ENCODE measurements around the gene GALNT14. TPM values are rescaled to one million over a fixed set of nuclear protein-coding genes. Genes with fewer than 3 reads are reported as not detected.

The GALNT14 gene
- total and polyA plus RNA-seq, 2 donors (not counting 1 experiment from before 2014, with no cell fraction given): 3.1 to 6.2 TPM

DNA sequence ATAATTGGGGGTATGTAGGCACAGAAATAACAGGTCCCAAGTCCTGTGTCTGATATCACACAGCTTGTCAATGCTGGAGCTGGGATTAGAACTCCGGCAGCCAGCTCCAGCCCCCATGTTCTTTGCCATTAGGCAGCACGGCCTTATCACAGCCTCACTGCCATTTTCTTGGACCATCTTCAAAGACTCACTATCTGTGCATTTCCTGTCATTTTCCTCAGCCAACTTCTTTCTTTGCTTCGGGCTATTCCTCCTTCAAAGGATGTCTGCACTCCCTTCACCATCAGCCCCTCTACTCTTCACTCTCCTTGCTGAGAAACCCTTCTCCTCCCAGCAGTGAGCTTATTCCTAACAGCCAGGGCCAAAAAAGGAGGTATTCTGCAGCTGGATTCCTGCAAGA lies 139.6 kb downstream of the GALNT14 start:
- H3K4me3 Mint-ChIP-seq: no peak overlapping the region
- no peaks in the 10 kb centered on the region for H3K9me3 ChIP-seq (ENCODE audit: control extremely low read depth in 1 of 3, control insufficient read depth in 2 of 3, insufficient read depth in 1 of 3, low read length in 2 of 3)
- DNase-seq (no peak), ATAC-seq (ENCODE audit: low read depth) (no peak)
- no peaks in the 10 kb centered on the region for H3K27me3 Mint-ChIP-seq
- H3K4me2 ChIP-seq (replicated peaks; ENCODE audit: low read depth, low read length, poor library complexity, severe bottlenecking): no peak overlapping the region
- no peak overlapping the region for H3K4me3 ChIP-seq (ENCODE audit: control extremely low read depth in 1 of 5, extremely low read depth in 1 of 5, insufficient read depth in 1 of 5, low read depth in 2 of 5, low read length in 4 of 5)
- no peaks in the 10 kb centered on the region for H3K36me3 ChIP-seq (replicated peaks in 1 of 2; ENCODE audit: control extremely low read depth in 1 of 2, control insufficient read depth in 1 of 2, extremely low read depth in 1 of 2, insufficient read depth in 2 of 2, low read length in 1 of 2)
- H3K4me1 ChIP-seq (ENCODE audit: control insufficient read depth in 2 of 2, insufficient read depth in 2 of 2, low read length in 2 of 2): no peaks in the 10 kb centered on the region
- H2AFZ ChIP-seq (ENCODE audit: insufficient read depth, low read depth, low read length, poor library complexity, severe bottlenecking): no peak overlapping the region
- intact Hi-C loops (cut with micrococcal nuclease): no loop called here
- no peaks in the 10 kb centered on the region for H3K4me1 Mint-ChIP-seq
- CTCF ChIA-PET: interaction anchor here (0.8 to 1.5 kb wide), 3 partner anchors 12 to 281 kb away, joined by 3 to 4 read pairs (median 3); no protein-coding TSS in a partner anchor
- H3K27me3 ChIP-seq (replicated peaks in 1 of 4; ENCODE audit: control extremely low read depth in 1 of 4, control insufficient read depth in 3 of 4, insufficient read depth in 4 of 4, low read length in 3 of 4): no peaks in the 10 kb centered on the region
- no peak overlapping the region for H3K27ac ChIP-seq (ENCODE audit: low read length in 2 of 2)
- no peaks in the 10 kb centered on the region for H4K20me1 ChIP-seq (ENCODE audit: control insufficient read depth, insufficient read depth, low read length, poor library complexity, severe bottlenecking)
- no peaks in the 10 kb centered on the region for H3K9me3 Mint-ChIP-seq (ENCODE audit: insufficient read depth)
- POLR2A ChIA-PET: no interaction called here
- 89% methylated on average over 2 of the region's 3 CpGs for WGBS (ENCODE audit: insufficient coverage)
- TF ChIP-seq, protein P1, sequence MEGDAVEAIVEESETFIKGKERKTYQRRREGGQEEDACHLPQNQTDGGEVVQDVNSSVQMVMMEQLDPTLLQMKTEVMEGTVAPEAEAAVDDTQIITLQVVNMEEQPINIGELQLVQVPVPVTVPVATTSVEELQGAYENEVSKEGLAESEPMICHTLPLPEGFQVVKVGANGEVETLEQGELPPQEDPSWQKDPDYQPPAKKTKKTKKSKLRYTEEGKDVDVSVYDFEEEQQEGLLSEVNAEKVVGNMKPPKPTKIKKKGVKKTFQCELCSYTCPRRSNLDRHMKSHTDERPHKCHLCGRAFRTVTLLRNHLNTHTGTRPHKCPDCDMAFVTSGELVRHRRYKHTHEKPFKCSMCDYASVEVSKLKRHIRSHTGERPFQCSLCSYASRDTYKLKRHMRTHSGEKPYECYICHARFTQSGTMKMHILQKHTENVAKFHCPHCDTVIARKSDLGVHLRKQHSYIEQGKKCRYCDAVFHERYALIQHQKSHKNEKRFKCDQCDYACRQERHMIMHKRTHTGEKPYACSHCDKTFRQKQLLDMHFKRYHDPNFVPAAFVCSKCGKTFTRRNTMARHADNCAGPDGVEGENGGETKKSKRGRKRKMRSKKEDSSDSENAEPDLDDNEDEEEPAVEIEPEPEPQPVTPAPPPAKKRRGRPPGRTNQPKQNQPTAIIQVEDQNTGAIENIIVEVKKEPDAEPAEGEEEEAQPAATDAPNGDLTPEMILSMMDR (IDR thresholded peaks at IDR 0.05): no peak
- no peak for TF ChIP-seq EZH2 (IDR thresholded peaks at IDR 0.05; ENCODE audit: borderline replicate concordance, insufficient read depth, low read depth, low read length, poor library complexity, severe bottlenecking)
- no peaks in the 10 kb centered on the region for H3K79me2 ChIP-seq (ENCODE audit: control insufficient read depth, insufficient read depth, low read length)
- no peak overlapping the region for H3K27ac Mint-ChIP-seq
- H3K9ac ChIP-seq (ENCODE audit: low read length): no peak overlapping the region

DNA sequence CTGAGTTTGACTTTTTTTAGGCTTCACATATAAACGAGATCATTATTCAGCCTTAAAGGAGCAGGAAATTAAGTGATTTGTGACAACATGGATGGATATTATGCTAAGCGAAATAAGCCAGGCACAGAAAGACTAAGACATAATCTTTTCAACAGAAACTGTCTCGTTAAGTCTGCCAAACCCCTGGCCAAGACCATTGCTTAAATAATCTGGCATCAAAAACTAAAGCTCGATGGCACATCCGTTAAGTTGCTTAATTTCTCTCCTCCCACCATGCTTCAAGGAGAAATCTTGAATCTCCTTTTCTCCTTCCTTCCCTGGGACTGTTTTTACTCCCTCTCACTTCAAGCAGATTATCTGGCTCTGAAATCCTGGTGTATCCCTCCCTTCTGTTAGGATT lies 140.3 kb downstream of the GALNT14 start:
- POLR2A ChIA-PET: no interaction called here
- CTCF ChIA-PET: interaction anchor here (0.8 to 1.5 kb wide), 3 partner anchors 11 to 281 kb away, joined by 3 to 4 read pairs (median 3); no protein-coding TSS in a partner anchor
- no peak overlapping the region for H3K27ac Mint-ChIP-seq

More for the DNA sequence above, 140.3 kb downstream of the GALNT14 start:
- ATAC-seq (ENCODE audit: low read depth) (no peak), DNase-seq (no peak)
- Histone ChIP-seq H3K4me2 (replicated peaks; ENCODE audit: low read depth, low read length, poor library complexity, severe bottlenecking) (no peak overlapping the region), H3K27me3 (replicated peaks in 1 of 4; ENCODE audit: control extremely low read depth in 1 of 4, control insufficient read depth in 3 of 4, insufficient read depth in 4 of 4, low read length in 3 of 4) (no peaks in the 10 kb centered on the region), H3K9ac (ENCODE audit: low read length) (no peak overlapping the region), H3K9me3 (ENCODE audit: control extremely low read depth in 1 of 3, control insufficient read depth in 2 of 3, insufficient read depth in 1 of 3, low read length in 2 of 3) (no peaks in the 10 kb centered on the region), H4K20me1 (ENCODE audit: control insufficient read depth, insufficient read depth, low read length, poor library complexity, severe bottlenecking) (no peaks in the 10 kb centered on the region), H3K79me2 (ENCODE audit: control insufficient read depth, insufficient read depth, low read length) (no peaks in the 10 kb centered on the region), H3K4me1 (ENCODE audit: control insufficient read depth in 2 of 2, insufficient read depth in 2 of 2, low read length in 2 of 2) (no peaks in the 10 kb centered on the region), H2AFZ (ENCODE audit: insufficient read depth, low read depth, low read length, poor library complexity, severe bottlenecking) (no peak overlapping the region), H3K4me3 (ENCODE audit: control extremely low read depth in 1 of 5, extremely low read depth in 1 of 5, insufficient read depth in 1 of 5, low read depth in 2 of 5, low read length in 4 of 5) (no peak overlapping the region), H3K36me3 (replicated peaks in 1 of 2; ENCODE audit: control extremely low read depth in 1 of 2, control insufficient read depth in 1 of 2, extremely low read depth in 1 of 2, insufficient read depth in 2 of 2, low read length in 1 of 2) (no peaks in the 10 kb centered on the region), H3K27ac (ENCODE audit: low read length in 2 of 2) (no peak overlapping the region)
- WGBS (ENCODE audit: insufficient coverage): 95% methylated on average over 4 of the region's 5 CpGs
- no peak overlapping the region for H3K4me3 Mint-ChIP-seq
- H3K9me3 Mint-ChIP-seq (ENCODE audit: insufficient read depth): no peaks in the 10 kb centered on the region
- intact Hi-C loops (cut with micrococcal nuclease): no loop called here
- no peaks in the 10 kb centered on the region for H3K4me1 Mint-ChIP-seq
- TF ChIP-seq EZH2 (IDR thresholded peaks at IDR 0.05; ENCODE audit: borderline replicate concordance, insufficient read depth, low read depth, low read length, poor library complexity, severe bottlenecking): no peak
- TF ChIP-seq, protein P1 (IDR thresholded peaks at IDR 0.05): no peak
- no peaks in the 10 kb centered on the region for H3K27me3 Mint-ChIP-seq

Data from B cell (primary cell).